SK-MEL-5 (cell line): Measurements from ENCODE around the gene SLC35E3. TPM values are rescaled to one million over a fixed set of nuclear protein-coding genes. Genes with fewer than 3 reads are reported as not detected.

Experiments
- DNase-seq: peaks from one replicate; pipeline ENCODE4 v3.0.0-alpha.2; 2016; ENCODE audit warnings: low read depth, low spot score
- in situ Hi-C: cut with HindIII; loops from 2 replicates; pipeline ENCODE4 v1.10.0; 2016; ENCODE audit warnings: low sequenced_read_pairs, high pct_unique_total_duplicates, low pct_unique_long_range_greater_than_20kb
- total RNA-seq: library from RNA; depleted of rRNA; stranded (reverse); fragments of >200 nt; shearing (Covaris generic); gene quantifications from 2 replicates; pipeline ENCODE4 v1.2.3, GENCODE V29; 2014; rRNA removed

The SLC35E3 gene
- total RNA-seq, 1 experiment from 2014 or later, result 8.6 TPM

DNA sequence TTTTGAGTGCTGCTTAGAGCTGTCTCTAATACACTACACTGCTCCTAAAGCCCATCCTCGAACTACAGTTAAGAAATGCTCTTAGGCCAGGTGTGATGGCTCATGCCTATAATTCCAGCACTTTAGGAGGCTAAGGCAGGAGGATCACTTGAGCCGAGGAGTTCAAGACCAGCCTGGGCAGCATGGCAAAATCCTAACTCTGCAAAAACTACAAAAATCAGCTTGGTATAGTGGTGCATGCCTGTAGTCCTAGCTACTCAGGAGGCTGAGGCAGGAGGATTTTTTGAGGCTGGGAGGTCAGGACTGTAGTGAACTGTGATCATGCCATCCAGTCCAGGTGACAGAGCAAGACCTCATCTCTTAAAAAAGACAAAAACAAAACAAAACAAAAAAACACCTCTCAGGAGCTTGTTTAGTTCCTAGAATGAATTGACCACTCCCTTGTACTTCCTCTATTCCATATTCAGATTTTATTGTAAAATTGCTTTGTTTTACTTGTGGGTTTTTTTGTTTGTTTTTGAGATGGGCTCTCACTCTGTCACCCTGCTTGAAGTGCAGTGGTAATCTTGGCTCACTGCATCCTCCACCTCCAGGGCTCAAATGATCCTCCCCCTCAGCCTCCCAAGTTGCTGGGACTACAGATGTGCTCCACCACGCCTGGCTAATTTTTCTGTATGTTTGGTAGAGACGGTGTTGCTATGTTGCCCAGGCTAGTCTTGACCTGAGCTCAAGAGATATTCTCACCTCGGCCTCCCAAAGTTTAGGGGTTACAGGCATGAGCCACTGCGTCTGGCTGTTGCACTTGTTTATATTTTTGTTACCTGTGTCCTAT lies 75.6 kb downstream of the SLC35E3 start:
- in situ Hi-C loops, result no loop called here
- DNase-seq, result no peak

DNA sequence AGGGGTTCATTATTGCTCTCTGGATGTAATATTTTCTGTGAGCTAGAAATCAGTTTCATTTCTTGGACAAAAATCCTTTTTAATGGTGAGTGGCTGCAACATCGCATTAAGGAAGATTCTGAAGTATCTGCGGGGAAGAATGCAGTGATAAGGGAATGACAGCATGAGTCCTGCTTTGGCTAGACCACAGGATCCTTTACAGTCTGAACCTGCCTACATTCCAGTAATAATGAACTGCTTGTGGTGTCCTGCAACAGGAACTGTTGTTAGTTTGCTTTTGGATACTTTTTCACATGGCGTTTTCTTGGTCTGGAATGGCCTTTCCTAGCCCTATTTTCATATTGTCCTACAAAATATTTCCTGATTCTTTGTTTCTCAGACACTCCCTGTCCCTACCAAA lies 77.7 kb downstream of the SLC35E3 start:
- in situ Hi-C loops, result no loop called here

DNA sequence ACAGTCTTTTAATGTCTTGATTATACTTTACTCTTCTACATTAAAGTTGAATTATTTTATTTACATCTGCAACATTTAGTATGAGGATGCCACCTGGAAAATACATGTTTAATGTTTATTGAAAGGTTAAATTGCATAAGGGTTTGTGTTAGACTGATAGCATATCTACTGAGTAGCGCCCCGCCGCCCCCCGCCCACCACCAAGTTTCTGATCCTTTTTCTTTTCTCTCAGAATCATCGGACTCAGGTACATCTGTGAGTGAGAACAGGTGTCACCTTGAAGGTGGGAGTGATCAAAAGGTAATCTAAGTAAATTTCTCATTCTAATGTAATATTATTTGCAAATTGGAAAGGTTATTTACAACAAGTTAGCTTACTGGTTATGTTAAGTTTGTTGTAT lies 78.2 kb downstream of the SLC35E3 start:
- in situ Hi-C loops, result no loop called here
- DNase-seq, result no peak

More for the DNA sequence above, 77.7 kb downstream of the SLC35E3 start:
- DNase-seq, result no peak

DNA sequence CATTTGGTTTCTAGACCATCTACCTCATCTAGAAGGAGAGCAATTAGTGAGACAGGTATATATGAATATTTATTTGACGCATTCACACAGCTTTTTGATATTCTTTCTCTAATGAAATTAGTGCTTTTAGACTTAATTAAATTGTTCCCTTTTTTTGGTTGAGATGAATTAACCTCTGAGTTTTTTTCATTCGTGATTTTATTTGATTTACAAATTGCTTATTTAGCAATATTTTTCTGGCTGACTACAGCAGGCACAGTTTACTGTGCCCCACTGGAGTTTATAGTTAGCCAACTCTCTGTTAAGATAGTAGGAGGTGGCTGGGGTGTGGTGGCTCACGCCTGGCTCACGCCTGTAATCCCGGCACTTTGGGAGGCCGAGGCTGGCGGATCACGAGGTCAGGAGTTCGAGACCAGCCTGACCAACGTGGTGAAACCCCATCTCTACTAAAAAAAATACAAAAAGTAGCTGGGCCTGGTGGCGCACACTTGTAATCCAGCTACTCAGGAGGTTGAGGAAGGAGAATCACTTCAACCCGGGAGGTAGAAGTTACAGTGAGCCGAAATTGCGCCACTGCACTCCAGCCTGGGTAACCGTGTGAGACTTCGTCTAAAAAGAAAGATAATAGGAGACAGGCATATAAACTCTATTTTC lies 78.7 kb downstream of the SLC35E3 start:
- DNase-seq, result no peak
- in situ Hi-C loops, result no loop called here

DNA sequence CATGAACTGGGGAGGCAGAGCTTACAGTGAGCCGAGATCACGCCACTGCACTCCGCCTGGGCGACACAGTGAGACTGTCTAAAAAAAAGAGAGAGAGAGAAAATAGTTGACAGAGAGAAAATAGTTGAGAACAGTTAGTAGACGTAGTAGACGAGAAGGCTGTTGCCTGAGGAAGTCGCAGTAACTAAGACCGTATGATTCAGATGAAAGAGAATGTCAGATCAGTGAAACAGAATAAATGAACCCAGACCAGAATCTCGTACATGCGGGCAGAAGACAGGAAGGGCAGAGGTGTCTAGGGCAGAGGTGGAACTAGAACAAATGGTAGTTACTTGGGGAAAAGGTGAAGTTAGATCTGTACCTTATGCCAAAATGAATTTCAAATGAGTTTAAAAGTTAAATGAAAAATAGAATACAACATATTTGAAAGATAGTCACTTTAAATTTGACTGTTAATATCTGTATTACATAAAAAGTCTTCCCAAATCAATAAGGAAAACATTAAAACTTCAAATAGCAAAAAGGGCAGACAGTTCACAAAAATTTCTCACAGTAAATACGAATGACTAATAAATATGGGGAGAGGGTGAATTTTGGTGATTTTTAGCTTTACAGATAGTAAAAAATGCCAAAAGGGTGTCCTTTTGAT lies 79.7 kb downstream of the SLC35E3 start:
- in situ Hi-C loops, result no loop called here
- DNase-seq, result no peak

DNA sequence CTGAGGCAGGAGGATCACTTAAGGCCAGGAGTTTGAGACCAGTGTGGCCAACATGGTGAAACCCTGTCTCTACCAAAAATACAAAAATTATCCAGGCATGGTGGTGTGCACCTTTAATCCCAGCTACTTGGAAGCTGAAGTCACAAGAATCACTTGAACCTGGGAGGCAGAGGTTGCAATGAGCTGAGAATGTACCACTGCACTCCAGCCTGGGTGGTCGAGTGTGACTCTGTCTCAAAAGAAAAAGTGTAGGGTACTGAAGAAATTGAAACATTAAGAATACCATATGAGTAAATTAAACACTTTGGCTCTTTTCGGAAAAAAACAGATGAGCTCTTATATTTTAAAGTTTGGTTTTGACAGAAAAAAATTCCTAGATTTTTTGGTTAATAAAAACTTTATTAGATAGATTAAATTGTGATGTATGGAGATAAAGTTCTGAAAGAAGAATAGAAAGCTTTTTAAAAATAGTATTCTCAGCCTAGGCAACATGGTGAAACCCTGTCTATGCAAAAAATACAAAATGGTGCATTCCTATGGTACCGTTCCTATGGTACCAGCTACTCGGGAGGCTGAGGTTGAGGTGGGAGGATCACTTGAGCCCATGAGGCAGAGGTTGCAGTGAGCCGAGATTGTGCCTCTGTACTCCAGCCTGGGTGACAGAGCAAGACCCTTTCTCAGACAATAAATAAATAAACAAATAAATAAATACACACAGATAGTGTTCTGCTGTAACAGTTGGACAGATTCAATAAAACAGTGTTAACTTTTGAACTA lies 82.1 kb downstream of the SLC35E3 start:
- in situ Hi-C loops, result no loop called here
- no peak for DNase-seq

DNA sequence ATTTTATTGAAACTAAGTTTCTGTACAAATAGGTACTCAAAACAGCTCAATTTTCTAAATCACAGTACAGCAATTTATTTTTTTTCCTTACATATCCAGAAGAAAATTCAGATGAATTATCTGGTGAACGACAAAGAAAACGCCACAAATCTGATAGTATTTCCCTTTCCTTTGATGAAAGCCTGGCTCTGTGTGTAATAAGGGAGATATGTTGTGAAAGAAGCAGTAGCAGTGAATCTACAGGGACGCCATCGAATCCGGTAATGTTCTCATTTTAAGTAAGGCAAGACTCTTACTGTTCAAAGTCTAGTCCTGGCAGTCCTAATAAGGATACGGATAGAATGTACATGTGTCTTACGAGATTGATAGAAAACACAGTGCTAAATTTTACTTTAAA lies 82.7 kb downstream of the SLC35E3 start:
- DNase-seq, result no peak
- in situ Hi-C loops, result no loop called here

Other genes starting within 250 kb of the SLC35E3 start
- gene RAP1B, start 135.3 kb upstream of the SLC35E3 start, total RNA-seq, result 131 and 144 TPM in 2 replicates
- 69.8 and 75.4 TPM in 2 replicates for gene NUP107, start 59.2 kb upstream of the SLC35E3 start, total RNA-seq
- 147 and 155 TPM in 2 replicates for gene MDM2, start 62.0 kb downstream of the SLC35E3 start, total RNA-seq
- gene CPM, start 187.0 kb downstream of the SLC35E3 start, total RNA-seq, result 15.0 and 18.2 TPM in 2 replicates